HG02852 (cell line): ENCODE measurements around the gene MRPS9.
A peak's percentile ranks its signal among the peaks of the same experiment; 100 is the strongest.

Experiments used
- ATAC-seq: cut with Tn5 transposase; IDR thresholded peaks from one replicate; pipeline ENCODE4 v1.9.1; 2021; ENCODE audit warnings: mild to moderate bottlenecking, moderate library complexity; ENCODE audit not compliant: unreplicated experiment

The MRPS9 gene

GRCh38 chr2:105118960-105119359 lies 81.1 kb downstream of the MRPS9 start:
- ATAC-seq = peak; percentile 44

DNA sequence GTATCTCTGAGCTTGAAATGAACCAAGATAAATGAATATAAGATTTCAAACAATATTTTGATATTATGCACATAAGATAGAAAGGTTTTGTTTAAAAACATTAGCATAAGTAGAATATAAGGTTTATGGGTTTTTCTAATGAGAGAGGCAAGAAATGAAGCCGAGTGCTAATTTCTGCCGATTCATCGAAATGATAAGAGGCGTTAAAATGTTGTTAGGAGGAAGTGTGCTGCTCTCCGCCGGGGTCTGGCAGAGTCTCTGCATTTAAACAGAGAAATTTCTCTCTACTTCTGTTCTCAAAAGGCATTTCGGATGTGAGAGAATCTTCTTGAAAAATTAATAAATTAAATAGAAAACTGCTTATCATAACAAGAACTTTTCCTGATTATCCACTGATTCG lies 83.6 kb downstream of the MRPS9 start:
- ATAC-seq = no peak

DNA sequence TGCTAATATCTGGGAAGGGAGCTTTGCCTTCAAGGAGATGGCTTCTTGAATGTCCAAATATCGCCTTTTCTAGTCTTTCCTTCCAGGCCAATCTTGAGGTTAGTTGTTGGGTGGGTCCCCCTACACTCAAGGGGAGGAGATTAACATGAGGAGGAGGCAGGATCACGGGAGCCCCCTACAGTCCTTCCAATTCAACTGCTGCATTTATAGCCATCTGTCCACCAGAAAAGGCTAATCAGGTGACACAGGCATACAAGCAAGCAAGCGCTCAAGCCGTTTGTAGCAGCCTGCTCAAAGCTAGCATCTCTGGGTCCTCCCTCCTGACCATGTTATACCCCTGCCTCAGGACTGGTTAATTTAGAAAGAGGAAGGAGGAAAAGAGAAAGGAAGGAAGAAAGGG lies 87.6 kb downstream of the MRPS9 start:
- ATAC-seq = no peak

DNA sequence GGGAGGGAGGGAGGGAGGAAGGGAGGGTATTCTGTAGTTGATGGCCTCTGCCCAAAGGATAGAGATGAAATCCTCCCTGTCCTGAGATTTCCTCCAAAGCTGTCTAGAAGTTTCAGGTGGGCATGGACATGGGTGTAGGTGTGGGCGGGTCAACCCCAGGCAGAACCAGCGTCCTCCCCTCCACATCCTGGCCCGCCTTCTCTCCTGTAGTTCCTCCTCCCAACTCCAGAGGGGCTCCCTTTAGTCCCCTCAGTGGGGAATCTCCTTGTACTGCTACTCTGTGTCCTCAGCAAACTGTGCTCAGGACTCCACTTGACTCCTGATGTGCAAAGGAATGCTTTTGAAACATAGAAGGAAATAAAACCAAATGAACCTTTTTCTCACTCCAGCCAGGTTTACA lies 88.1 kb downstream of the MRPS9 start:
- no peak for ATAC-seq

DNA sequence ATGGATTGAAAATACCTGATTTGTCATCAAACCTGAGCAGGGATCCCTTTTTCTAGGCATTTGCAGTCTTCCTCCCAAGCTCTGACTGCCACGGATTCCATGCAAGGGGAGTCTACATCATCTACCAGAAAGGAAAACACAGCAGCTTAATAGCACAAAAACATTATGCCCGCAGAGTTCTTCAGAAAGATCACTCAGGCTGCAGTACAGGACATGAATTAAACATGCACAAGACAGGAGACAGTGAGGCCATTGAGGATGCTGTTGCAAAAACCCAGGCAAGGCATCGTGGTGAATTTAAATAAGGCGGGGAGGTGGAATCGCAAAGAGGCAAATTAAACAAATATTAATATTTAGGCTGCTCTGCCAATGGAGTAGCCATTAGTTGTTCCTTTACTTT lies 88.5 kb downstream of the MRPS9 start:
- no peak for ATAC-seq

- no peak for ATAC-seq
These were observed 89.5 kb downstream of the MRPS9 start for GRCh38 chr2:105127289-105127915.

- ATAC-seq = peak; percentile 97
These were observed 91.9 kb downstream of the MRPS9 start for GRCh38 chr2:105129722-105130232.

DNA sequence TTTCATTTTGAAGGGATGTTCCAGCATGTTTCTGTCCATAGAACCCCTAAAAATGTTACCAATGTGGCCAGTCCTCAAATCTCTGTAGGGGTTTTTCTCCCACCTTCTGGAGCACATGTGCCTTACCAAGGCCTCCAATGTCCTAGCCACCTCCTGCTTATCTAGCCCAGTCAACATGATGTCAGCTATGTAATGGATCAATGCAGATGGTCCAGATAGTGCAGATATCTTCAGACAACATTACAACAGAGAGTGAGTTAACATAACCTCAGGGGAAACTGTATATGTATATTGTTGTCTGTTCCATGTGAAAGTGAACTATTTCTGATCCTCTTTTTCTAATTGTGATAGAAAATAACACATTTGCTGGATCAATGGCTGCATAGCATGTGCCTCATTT lies 92.7 kb downstream of the MRPS9 start:
- ATAC-seq = no peak

DNA sequence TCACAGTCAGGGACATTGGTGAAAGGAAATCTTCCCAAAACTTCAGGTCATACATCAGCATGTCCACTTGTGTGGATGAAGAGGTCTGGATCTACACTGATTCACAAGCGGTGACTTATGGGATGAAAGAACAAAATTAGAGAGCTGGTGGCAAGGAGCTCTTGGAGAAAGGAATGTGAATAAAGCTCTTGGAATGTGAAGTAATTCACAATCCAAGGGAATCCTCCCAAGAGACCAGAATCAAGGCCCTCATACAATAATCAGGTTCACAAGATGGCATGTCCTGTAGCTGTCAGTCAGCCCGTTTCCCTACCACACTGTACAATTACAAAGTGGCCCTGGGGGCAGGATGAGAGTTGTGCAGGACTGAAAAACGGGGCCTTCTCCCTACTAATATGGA lies 96.2 kb downstream of the MRPS9 start:
- no peak for ATAC-seq

GRCh38 chr2:105135436-105135835 lies 97.6 kb downstream of the MRPS9 start:
- ATAC-seq = no peak

GRCh38 chr2:105136394-105136793 lies 98.5 kb downstream of the MRPS9 start:
- ATAC-seq = no peak

DNA sequence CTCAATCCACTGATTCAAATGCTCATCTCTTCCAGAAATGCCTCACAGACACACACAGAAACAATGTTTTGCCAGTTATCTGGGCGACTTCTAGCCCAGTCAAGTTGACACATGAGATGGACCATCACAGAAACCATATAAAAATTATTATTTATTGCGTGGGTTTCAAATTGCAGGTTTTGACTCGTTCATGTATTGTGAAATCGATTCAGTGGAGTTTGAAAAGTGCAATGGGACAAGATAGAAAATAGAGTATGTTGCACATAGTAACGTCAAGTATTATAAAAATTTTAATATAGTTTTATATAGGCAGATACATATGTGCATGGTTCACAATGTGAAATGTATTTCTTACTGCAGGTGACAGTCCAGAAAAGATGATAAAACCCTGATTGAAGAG lies 100.8 kb downstream of the MRPS9 start:
- no peak for ATAC-seq

DNA sequence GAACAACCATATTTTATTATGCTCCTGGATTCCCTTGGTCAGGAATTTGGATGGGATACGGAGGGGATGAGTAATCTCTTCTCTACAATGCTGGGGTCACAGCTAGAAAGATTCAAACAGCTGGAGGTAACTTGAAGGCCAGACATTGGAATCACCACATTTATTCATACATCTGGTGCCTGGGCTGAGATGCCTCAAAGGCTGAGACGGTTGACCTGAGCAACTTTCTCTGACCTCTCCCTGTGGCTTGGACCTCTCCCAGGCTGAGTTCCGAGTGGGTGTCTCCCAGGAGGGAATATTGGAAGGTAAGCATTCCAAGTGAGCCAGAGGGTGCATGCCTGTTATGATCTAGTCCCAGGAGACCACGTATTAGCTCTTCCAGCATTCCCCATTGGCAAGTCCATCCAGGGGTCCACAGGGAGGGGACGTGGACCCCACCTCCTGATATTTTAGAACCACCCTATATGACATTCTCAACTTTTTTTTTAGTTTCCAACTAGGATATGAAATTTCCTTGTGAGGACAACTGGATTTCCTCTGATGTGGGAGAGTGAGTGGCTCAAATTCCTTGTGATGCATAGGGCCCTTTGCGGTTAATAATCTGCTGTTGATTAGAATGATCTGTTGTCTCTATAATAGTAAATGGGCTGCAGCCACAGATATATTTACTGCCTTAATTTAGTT lies 101.8 kb downstream of the MRPS9 start:
- ATAC-seq = no peak

DNA sequence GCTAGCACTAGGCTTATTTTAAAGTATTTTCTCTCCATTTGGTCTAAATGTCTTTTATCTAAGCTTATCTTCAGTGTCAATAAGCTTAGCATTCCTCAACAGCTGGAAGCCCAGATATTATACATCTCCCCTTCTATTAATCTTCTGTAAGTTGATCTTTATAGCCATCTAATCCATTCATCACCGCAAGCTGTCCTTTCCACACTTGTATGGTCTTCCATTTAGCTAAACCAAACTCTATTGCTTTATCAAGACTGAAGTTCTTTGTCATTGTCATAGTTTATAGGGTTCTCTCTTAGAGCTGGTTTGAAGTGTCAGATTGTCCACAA lies 102.3 kb downstream of the MRPS9 start:
- ATAC-seq = no peak

- ATAC-seq = no peak
These were observed 103.3 kb downstream of the MRPS9 start for GRCh38 chr2:105141099-105141614.

DNA sequence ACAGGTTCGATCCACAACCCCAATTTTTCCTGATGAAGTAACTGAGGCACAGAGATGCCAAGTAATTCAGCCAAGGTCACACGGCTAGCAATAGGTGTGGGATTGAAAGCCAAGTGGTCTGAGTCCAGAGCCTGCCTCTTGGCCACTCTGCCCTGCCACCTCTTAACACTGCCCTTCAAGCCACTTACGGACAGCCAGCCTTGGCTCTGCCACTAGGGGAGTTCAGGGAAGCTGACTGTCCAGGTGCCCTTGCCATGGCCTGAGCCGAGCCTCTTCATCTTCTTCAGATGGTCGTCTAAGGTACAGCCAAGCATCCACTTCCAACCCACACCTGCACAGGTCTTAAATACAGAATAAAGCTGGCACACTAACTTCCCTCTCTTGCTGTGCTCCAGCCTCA lies 104.4 kb downstream of the MRPS9 start:
- ATAC-seq = no peak

DNA sequence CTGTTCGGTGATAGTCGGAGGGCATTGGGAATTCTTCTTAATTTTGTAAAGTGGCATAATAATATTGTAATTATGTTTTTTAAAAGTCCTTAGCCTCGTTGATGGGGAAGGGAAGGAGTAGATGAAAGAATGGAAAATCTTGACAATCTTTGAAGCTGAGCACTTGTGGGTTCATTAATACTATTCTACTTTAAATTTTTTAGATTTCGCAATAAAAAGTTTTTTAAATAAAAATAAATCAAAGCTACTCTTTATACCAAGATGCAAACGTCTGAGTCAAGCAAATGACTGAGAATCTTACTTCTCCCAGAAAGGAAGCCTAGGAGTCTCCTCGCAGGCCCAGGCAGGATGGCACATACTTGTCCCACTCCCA lies 105.2 kb downstream of the MRPS9 start:
- ATAC-seq = no peak

GRCh38 chr2:105143467-105144151 lies 105.7 kb downstream of the MRPS9 start:
- peak; percentile 50 for ATAC-seq

- ATAC-seq = peak; percentile 16
These were observed 106.5 kb downstream of the MRPS9 start for GRCh38 chr2:105144152-105144940.

- peak; percentile 74 for ATAC-seq
These were observed 107.1 kb downstream of the MRPS9 start for GRCh38 chr2:105144941-105145300.

DNA sequence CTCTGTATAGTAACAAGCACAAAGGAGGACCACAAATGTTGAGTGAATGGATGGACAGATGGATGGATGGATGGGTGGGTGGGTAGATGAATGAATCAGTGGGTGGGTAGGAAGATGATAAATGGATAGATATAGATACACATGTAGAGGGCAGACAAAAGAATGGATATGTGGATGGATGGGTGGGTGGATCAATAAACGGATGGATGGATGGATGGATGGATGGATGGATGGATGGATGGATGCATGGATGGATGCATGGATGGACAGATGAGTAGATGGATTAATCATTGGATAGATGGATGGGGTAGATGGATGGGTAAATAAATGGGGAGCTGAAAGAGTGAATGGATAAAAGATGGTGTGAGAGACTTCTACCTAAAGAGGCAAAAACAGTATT lies 111.4 kb downstream of the MRPS9 start:
- ATAC-seq = no peak
